Measurements from ENCODE around the gene CEP72.
"Not testable (repeated sequence)": the region's sequence is repeated elsewhere in the genome, so short reads cannot be mapped to it uniquely, and the experiment has no call there.

Gene CEP72

GRCh38 chr5:672329-673160, 60.4 kb downstream of the CEP72 start:
- peak; percentile 84 for DNase-seq (ENCODE audit: low spot score)

GRCh38 chr5:673161-673830, 61.2 kb downstream of the CEP72 start:
- DNase-seq (ENCODE audit: low spot score): no peak

GRCh38 chr5:673831-674629, 61.9 kb downstream of the CEP72 start:
- no peak for DNase-seq (ENCODE audit: low spot score)

GRCh38 chr5:674630-675011, 62.5 kb downstream of the CEP72 start:
- peak; percentile 27 for DNase-seq (ENCODE audit: low spot score)

GRCh38 chr5:675111-675870, 63.2 kb downstream of the CEP72 start:
- DNase-seq (ENCODE audit: low spot score): no peak

GRCh38 chr5:675871-676698, 63.9 kb downstream of the CEP72 start:
- DNase-seq (ENCODE audit: low spot score): peak; percentile 35

- DNase-seq (ENCODE audit: low spot score): no peak
These were observed 64.5 kb downstream of the CEP72 start for GRCh38 chr5:676699-677076.

- no peak for DNase-seq (ENCODE audit: low spot score)
These were observed 65.3 kb downstream of the CEP72 start for GRCh38 chr5:677131-678101.

- DNase-seq (ENCODE audit: low spot score): not testable (repeated sequence)
These were observed 66.4 kb downstream of the CEP72 start for GRCh38 chr5:678521-678920.

GRCh38 chr5:679166-679895, 67.2 kb downstream of the CEP72 start:
- not testable (repeated sequence) for DNase-seq (ENCODE audit: low spot score)

- not testable (repeated sequence) for DNase-seq (ENCODE audit: low spot score)
These were observed 68.1 kb downstream of the CEP72 start for GRCh38 chr5:680118-680795.

- not testable (repeated sequence) for DNase-seq (ENCODE audit: low spot score)
These were observed 68.7 kb downstream of the CEP72 start for GRCh38 chr5:680836-681235.

GRCh38 chr5:681317-682191, 69.4 kb downstream of the CEP72 start:
- DNase-seq (ENCODE audit: low spot score): not testable (repeated sequence)

- DNase-seq (ENCODE audit: low spot score): not testable (repeated sequence)
These were observed 70.1 kb downstream of the CEP72 start for GRCh38 chr5:682216-682615.

- DNase-seq (ENCODE audit: low spot score): not testable (repeated sequence)
These were observed 70.7 kb downstream of the CEP72 start for GRCh38 chr5:682651-683358.

GRCh38 chr5:683551-684481, 71.7 kb downstream of the CEP72 start:
- DNase-seq (ENCODE audit: low spot score): no peak
